CD4-positive, alpha-beta T cell (primary cell): ENCODE data around the gene ABCF2. TPM values are rescaled to one million over a fixed set of nuclear protein-coding genes. Genes with fewer than 3 reads are reported as not detected.

ENCODE experiments used
- ATAC-seq: fragments of 200-7000 bp; cut with Tn5 transposase; one replicate; pipeline ENCODE4 v1.10.0; 2022; ENCODE audit warnings: mild to moderate bottlenecking; ENCODE audit not compliant: poor library complexity
- CTCF ChIA-PET: fragments of 350-600 bp; sonication (Branson Sonifier 250); formaldehyde crosslinking; loops from one replicate; lab custom pipeline; 2021; ENCODE audit warnings: antibody characterized with exemption, inconsistent platforms; lab: Charles Lee
- POLR2A ChIA-PET: fragments of 350-600 bp; sonication (Branson Sonifier 250); formaldehyde crosslinking; loops from one replicate; lab custom pipeline; 2021; ENCODE audit warnings: antibody characterized with exemption, inconsistent platforms; lab: Charles Lee
- DNase-seq, 14 experiments: peaks; one replicate each; pipeline ENCODE4 v3.0.0-alpha.2; 2013 to 2020; ENCODE audit warnings: mixed read lengths in 2 of 14
- H3K27ac ChIP-seq, 2 donors: one replicate each; pipeline versions ENCODE4 v1.5.1 to v1.7.0; 2013; ENCODE audit warnings: low read length in 2 of 2, low read depth in 1 of 2, mild to moderate bottlenecking in 1 of 2
- H3K27me3 ChIP-seq, 2 experiments: 1 replicate in 1 of 2; 2 replicates in 1 of 2; pipeline versions ENCODE4 v1.6.1 to v1.7.0; 2013; ENCODE audit warnings: low read length in 2 of 2, control low read depth in 1 of 2, mild to moderate bottlenecking in 1 of 2, moderate library complexity in 1 of 2; ENCODE audit not compliant: insufficient read depth in 2 of 2, control insufficient read depth in 1 of 2
- H3K36me3 ChIP-seq: one replicate; pipeline ENCODE4 v1.6.1; 2013; ENCODE audit warnings: low read length, control low read depth; ENCODE audit not compliant: insufficient read depth
- H3K4me1 ChIP-seq: one replicate; pipeline ENCODE4 v1.6.1; 2013; ENCODE audit warnings: low read length, control low read depth; ENCODE audit not compliant: insufficient read depth
- H3K4me3 ChIP-seq: one replicate; pipeline ENCODE4 v1.5.1; 2013; ENCODE audit warnings: mild to moderate bottlenecking, low read length, moderate library complexity
- H3K9me3 ChIP-seq, 2 experiments: 1 replicate in 1 of 2; 2 replicates in 1 of 2; pipeline versions ENCODE4 v1.6.1 to v1.7.0; 2013; ENCODE audit warnings: low read length in 2 of 2, mild to moderate bottlenecking in 2 of 2, control low read depth in 1 of 2, moderate library complexity in 1 of 2; ENCODE audit not compliant: control insufficient read depth in 1 of 2, insufficient read depth in 1 of 2
- H3K27ac Mint-ChIP-seq: one replicate; pipeline ENCODE4 v1.8.0; 2020; ENCODE audit warnings: mixed read lengths
- H3K27me3 Mint-ChIP-seq: one replicate; pipeline ENCODE4 v1.8.0; 2021; ENCODE audit warnings: mixed read lengths
- H3K36me3 Mint-ChIP-seq: one replicate; pipeline ENCODE4 v1.8.0; 2021; ENCODE audit warnings: low read depth, mixed read lengths
- H3K4me1 Mint-ChIP-seq: one replicate; pipeline ENCODE4 v1.8.0; 2021; ENCODE audit warnings: low read depth, mixed read lengths
- H3K4me3 Mint-ChIP-seq: one replicate; pipeline ENCODE4 v1.8.0; 2020; ENCODE audit warnings: mild to moderate bottlenecking, mixed read lengths
- H3K9me3 Mint-ChIP-seq: one replicate; pipeline ENCODE4 v1.8.0; 2020; ENCODE audit warnings: mixed read lengths
- CTCF ChIP-seq: fragments of 200-600 bp; IDR thresholded peaks from one replicate; pipeline ENCODE4 v1.8.0; 2022; ENCODE audit warnings: antibody characterized with exemption, mild to moderate bottlenecking
- intact Hi-C, 2 experiments: fragments of 100-400 bp; cut with DNase I in 1 of 2; cut with micrococcal nuclease in 1 of 2; formaldehyde crosslinking; loops; one replicate each; pipeline versions ENCODE4 v1.15.1 to v1.9.0; 2023 to 2025; cut with DNase I, micrococcal nuclease
- total RNA-seq, 174 experiments: library from RNA in 2 of 174; stranded (reverse) in 2 of 174; gene quantifications; one replicate each; pipeline ENCODE4 v1.2.3 and lab custom pipeline; 2021 to 2026

The ABCF2 gene
- total RNA-seq, 2 experiments from 2014 or later: 12.3 to 13.2 TPM

GRCh38 chr7:151257990-151258389 is 31.0 kb upstream of the ABCF2 start:
- ChIA-PET CTCF (no interaction called here), POLR2A (no interaction called here)
- no peak for DNase-seq
- H3K9me3 Mint-ChIP-seq: no peaks in the 10 kb centered on the region
- peaks cover 60% of the 10 kb centered on the region for H3K27me3 Mint-ChIP-seq
- Histone ChIP-seq H3K27me3 (peaks cover 5 to 6% of the 10 kb centered on the region in 2 experiments), H3K36me3 (no peaks in the 10 kb centered on the region), H3K9me3 (no peaks in the 10 kb centered on the region), H3K4me1 (no peaks in the 10 kb centered on the region), H3K27ac (no peak overlapping the region), H3K4me3 (no peak overlapping the region)
- H3K4me3 Mint-ChIP-seq: no peak overlapping the region
- H3K36me3 Mint-ChIP-seq: no peaks in the 10 kb centered on the region
- no peaks in the 10 kb centered on the region for H3K4me1 Mint-ChIP-seq
- no peak for ATAC-seq
- no peak overlapping the region for H3K27ac Mint-ChIP-seq
- no peak for TF ChIP-seq CTCF
- intact Hi-C loops: no loop called here

DNA sequence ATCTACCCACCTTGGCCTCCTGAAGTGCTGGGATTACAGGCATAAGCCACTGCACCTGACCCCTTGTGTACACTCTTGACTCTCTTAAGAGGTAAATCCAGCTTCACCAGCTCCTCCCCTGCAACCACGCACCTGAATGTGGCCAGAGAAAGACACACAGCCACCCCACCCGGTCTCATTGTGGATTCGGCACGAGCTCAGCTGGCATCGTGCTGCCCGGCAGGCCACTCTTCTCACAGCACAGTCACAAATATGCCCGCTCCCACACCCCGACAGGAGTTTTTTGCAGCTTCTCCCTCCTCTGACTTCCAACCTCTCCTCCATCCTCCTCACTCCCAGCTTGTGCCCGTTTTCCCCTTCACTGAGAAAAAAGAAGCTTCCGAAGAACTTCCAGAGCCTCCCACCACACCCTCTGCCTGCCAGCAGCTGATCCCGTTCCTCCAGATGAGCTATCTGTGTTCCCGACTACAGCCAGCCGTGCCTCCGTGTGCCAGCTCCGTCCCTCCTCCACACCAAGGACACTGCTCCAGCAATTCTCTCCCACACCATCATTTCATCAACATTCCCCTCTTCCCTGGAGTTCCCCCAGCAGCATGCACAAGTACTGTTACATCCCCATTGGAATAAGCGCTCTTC is 29.5 kb upstream of the ABCF2 start:
- Mint-ChIP-seq H3K27me3 (peaks cover 66% of the 10 kb centered on the region), H3K4me3 (no peak overlapping the region), H3K36me3 (no peaks in the 10 kb centered on the region), H3K9me3 (no peaks in the 10 kb centered on the region), H3K27ac (no peak overlapping the region), H3K4me1 (peaks cover 9% of the 10 kb centered on the region)
- intact Hi-C loops: no loop called here
- DNase-seq (no peak), ATAC-seq (no peak)
- Histone ChIP-seq H3K27me3 (peaks cover 15 to 18% of the 10 kb centered on the region in 2 experiments), H3K27ac (no peak overlapping the region), H3K36me3 (no peaks in the 10 kb centered on the region), H3K4me1 (peaks cover 6% of the 10 kb centered on the region), H3K9me3 (no peaks in the 10 kb centered on the region), H3K4me3 (no peak overlapping the region)
- CTCF ChIA-PET: no interaction called here
- TF ChIP-seq CTCF: no peak
- POLR2A ChIA-PET: no interaction called here

DNA sequence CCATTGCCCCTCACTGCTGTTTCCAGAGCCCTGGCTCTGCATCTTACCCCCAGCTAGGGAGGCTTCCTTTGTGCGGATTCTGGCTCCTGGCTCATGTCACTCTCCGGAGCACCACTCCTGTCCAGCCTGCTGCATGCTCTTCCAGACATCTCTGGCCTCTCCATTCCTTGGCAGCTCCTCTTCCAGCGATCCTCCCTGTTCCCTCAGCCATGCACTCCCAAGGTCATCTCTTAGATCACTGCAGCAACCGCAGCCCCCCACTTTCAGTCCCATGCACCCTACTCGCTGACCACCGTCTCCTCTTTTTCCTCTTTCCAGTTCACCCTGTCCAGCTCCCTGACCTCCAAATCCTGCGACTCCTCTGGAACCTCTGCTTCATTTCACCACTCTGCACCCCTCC is 28.4 kb upstream of the ABCF2 start:
- ChIA-PET CTCF (no interaction called here), POLR2A (no interaction called here)
- H3K9me3 Mint-ChIP-seq: no peaks in the 10 kb centered on the region
- TF ChIP-seq CTCF: no peak
- peaks cover 9% of the 10 kb centered on the region for H3K4me1 ChIP-seq
- no peaks in the 10 kb centered on the region for H3K36me3 ChIP-seq
- ATAC-seq: no peak
- no peak overlapping the region for H3K27ac ChIP-seq
- H3K4me3 ChIP-seq: no peak overlapping the region
- peaks cover 72% of the 10 kb centered on the region for H3K27me3 Mint-ChIP-seq
- no peak for DNase-seq
- peaks cover 19% of the 10 kb centered on the region for H3K4me1 Mint-ChIP-seq
- no peak overlapping the region for H3K4me3 Mint-ChIP-seq
- H3K9me3 ChIP-seq: no peaks in the 10 kb centered on the region
- H3K36me3 Mint-ChIP-seq: no peaks in the 10 kb centered on the region
- intact Hi-C loops: no loop called here
- H3K27ac Mint-ChIP-seq: no peak overlapping the region
- peaks cover 25 to 29% of the 10 kb centered on the region in 2 experiments for H3K27me3 ChIP-seq
